GM20431 (cell line): ENCODE measurements around the gene PREX1.

ENCODE experiments used
- in situ Hi-C: fragments of 300-500 bp; cut with MseI, MboI; formaldehyde crosslinking; loops from one replicate; pipeline ENCODE4 v1.15.0; 2020; ENCODE audit warnings: low sequenced_read_pairs; ENCODE audit not compliant: unreplicated experiment

PREX1 gene

DNA sequence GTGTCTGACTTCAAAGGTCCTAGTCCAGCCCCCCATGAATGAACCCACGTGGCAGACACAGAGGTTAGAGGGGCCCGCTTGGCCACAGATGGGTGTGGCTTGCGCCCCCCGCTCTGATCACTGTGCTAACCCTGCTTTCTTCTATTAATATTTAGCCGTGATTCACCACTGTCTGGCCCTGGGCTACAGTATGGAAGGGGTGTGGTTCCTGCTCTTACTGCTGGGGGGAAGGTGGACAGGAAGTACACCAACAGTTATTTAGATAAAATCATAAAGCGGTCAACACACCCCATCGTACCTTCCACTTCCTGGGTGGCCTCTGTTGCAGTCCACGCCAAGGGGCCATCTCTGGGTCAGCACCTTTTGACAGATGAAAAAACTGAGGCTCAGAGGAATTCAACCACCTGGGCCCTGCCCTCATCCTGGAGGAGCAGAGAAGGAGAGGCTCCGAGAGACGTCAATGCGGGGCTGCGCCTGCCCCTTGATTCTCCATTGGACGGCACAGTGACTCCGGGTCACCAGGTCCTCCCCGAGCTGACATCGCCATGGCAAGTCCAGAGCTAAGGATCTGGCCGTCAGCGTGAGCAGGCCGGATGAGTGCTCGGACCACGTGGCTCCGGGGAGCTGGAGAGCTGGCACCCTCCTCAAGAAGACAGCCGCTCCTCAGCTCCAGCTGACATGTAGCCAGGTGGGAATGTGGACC, 206.3 kb downstream of the PREX1 start:
- in situ Hi-C loops = loop anchor here (25.0 kb wide), 1 partner anchor 934 kb away; no protein-coding TSS in a partner anchor

- in situ Hi-C loops = loop anchor here (25.0 kb wide), 1 partner anchor 933 kb away; no protein-coding TSS in a partner anchor
Observed at GRCh38 chr20:48620507-48621375, 207.1 kb downstream of the PREX1 start.

- in situ Hi-C loops = loop anchor here (25.0 kb wide), 1 partner anchor 933 kb away; no protein-coding TSS in a partner anchor
Observed at GRCh38 chr20:48620154-48620506, 207.7 kb downstream of the PREX1 start.

DNA sequence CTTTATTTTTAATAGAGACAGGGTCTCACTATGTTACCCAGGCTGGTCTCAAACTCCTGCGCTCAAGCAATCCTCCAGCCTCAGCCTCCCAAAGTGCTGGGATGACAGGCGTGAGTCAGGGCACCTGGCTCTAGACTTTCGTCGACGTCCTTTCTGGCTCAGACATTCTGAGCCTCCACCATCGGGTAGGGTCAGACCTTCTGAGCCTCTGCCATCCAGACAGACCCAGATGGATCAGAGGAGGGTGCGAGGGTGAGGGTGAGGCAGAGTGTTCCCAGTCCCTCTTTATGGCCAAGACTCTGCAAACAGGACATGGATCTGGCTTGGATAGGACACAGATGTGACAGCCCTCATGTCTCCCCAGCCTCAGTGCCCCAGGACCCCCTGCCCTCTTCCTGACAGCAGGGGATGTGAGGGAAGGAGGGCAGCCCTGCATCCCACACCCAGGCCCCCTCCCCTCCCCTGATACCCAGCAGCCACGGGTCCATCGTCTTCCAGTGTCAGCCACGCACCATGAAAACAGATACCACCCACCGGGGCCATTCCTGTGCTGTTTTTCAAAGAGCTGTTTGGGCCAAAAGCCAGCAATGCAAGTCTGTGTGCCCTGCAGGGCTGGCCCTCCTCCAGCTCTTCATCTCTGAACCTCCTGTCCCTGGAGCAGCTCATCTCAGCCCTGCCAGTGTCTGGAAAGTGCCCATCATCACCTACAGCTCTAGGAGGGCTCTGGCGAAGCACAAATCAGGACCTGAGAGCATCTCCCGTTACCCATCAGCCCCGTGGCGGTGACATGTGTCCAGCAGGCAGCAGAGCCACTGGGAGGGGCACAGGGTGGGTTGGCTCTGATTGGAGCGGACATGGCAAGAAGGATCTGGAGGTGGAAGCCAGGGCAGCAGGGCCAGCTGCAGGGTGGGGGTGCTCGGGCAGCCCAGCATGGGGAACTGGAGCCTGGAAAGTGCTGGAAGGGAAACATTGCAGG, 208.4 kb downstream of the PREX1 start:
- in situ Hi-C loops = loop anchor here (25.0 kb wide), 1 partner anchor 932 kb away; no protein-coding TSS in a partner anchor

DNA sequence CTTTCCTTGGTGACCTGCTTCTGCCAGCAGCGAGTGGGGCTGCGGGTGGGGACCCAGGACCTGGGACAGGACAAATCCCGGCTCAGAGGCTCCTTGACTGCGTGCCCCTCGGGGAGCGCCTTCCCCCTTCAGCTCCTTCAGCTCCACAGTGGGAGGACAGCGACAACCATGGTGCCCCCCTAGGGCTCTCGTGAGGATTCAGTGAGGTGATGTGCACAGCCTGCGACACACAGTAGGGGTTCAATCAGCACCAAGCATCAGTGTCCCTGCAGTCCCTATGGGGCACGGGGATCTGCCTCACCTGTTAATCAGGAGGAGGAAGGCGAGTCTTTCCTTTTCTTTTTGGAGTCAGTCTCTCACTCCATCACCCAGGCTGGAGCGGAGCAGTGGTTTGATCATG, 209.2 kb downstream of the PREX1 start:
- in situ Hi-C loops = loop anchor here (25.0 kb wide), 1 partner anchor 931 kb away; no protein-coding TSS in a partner anchor

- in situ Hi-C loops = loop anchor here (25.0 kb wide), 1 partner anchor 931 kb away; no protein-coding TSS in a partner anchor
Observed at GRCh38 chr20:48618052-48618451, 209.7 kb downstream of the PREX1 start.

DNA sequence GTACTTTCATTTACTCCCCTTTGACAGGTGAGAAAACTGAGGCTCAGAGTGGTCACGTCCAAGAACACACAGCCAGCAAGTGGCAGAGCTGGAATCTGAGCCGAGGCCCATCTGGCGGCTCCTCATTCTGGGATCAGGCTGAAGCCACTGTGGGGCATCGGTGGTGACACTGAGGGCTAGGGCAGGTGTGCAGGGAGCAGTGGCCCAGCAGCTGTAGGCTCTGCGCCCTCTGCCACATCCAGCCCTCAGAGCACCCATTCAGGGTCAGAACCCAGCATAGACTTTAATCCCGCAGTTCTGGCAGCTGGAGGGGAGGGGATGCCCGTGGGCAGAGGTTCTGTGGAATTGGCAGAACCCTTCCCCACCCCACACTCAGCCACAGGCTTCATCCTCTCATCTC, 210.3 kb downstream of the PREX1 start:
- in situ Hi-C loops = loop anchor here (25.0 kb wide), 1 partner anchor 930 kb away; no protein-coding TSS in a partner anchor

GRCh38 chr20:48616481-48616880, 211.3 kb downstream of the PREX1 start:
- in situ Hi-C loops = loop anchor here (25.0 kb wide), 1 partner anchor 929 kb away; no protein-coding TSS in a partner anchor

DNA sequence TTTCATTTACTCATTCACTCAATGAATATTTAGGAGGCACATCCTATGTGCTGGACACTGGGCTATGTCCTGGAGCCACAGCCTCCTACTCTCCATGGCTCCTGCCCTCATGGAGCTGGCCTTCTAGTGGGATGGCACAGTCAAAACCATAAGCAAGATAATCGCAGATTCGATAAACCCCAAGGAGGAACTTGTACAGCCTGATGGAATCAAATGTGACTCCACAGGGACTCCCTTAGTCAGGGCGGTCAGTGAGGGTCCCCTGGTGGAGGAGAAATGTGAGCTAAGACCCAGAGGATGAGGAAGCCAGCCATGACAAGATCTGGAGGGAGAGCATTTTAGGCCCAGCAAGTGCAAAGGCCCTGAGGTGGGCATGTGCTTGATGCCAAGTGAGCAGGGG, 211.9 kb downstream of the PREX1 start:
- in situ Hi-C loops = loop anchor here (25.0 kb wide), 1 partner anchor 929 kb away; no protein-coding TSS in a partner anchor

GRCh38 chr20:48614593-48615274, 213.1 kb downstream of the PREX1 start:
- in situ Hi-C loops = loop anchor here (25.0 kb wide), 1 partner anchor 927 kb away; no protein-coding TSS in a partner anchor

GRCh38 chr20:48613926-48614325, 213.9 kb downstream of the PREX1 start:
- in situ Hi-C loops = loop anchor here (25.0 kb wide), 1 partner anchor 927 kb away; no protein-coding TSS in a partner anchor

GRCh38 chr20:48612335-48612734, 215.5 kb downstream of the PREX1 start:
- in situ Hi-C loops = loop anchor here (25.0 kb wide), 1 partner anchor 925 kb away; no protein-coding TSS in a partner anchor

DNA sequence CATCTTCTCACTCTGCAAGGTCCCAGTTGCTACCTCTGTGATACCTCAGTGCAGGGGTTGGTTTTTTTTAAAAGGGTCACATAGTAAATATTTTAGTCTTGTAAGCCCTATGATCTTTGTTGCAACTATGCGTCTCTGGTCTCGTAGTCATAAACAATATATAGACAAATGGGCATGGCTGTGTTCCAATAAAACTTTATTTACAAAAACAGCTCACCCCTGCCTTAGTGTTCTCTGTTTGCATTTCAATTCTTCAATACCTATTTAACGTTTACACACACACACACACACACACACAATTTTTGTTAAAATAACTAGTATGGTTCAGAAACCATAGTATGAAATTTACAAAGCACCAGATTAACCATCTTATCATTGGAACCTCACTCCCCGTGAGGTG, 216.8 kb downstream of the PREX1 start:
- in situ Hi-C loops = loop anchor here (25.0 kb wide), 1 partner anchor 924 kb away; no protein-coding TSS in a partner anchor

- in situ Hi-C loops = loop anchor here (25.0 kb wide), 1 partner anchor 922 kb away; no protein-coding TSS in a partner anchor
Observed at GRCh38 chr20:48609491-48609978, 218.3 kb downstream of the PREX1 start.

GRCh38 chr20:48608756-48609155, 219.0 kb downstream of the PREX1 start:
- in situ Hi-C loops = loop anchor here (25.0 kb wide), 1 partner anchor 921 kb away; no protein-coding TSS in a partner anchor

DNA sequence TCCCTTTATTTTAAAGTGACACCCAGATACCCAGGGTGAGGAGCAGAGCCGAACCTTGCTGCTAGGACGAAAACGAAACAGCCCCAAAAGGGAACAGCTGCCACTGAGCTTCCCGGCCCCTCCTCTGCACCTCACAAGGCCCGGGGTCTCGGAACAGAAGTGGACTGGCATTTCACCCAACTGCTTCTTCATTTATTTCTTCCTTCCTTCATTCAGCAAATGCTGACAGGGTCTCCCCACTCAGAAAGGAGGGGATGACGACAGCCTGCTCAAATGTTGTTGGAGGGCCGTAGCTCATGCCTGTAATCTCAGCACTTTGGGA, 220.3 kb downstream of the PREX1 start:
- in situ Hi-C loops = loop anchor here (25.0 kb wide), 1 partner anchor 920 kb away; no protein-coding TSS in a partner anchor

GRCh38 chr20:48606841-48607543, 220.8 kb downstream of the PREX1 start:
- in situ Hi-C loops = loop anchor here (25.0 kb wide), 1 partner anchor 920 kb away; no protein-coding TSS in a partner anchor
